Hepatocyte (in vitro differentiated cells): ENCODE results near the gene THNSL1.

Experiments
- EZH2phosphoT487 ChIP-seq: fragments of 200-600 bp; sonication (generic); IDR thresholded peaks from one replicate; pipeline ENCODE4 v1.6.1; 2018; ENCODE audit warnings: antibody characterized with exemption, mild to moderate bottlenecking, low read depth, moderate library complexity; ENCODE audit not compliant: unreplicated experiment, severe bottlenecking
- TF ChIP-seq, protein P1 (sequence below): fragments of 200-600 bp; sonication (generic); IDR thresholded peaks from 2 replicates; pipeline ENCODE4 v1.5.1; 2016; ENCODE audit warnings: antibody characterized with exemption, mild to moderate bottlenecking; ENCODE audit not compliant: poor library complexity

DNA sequence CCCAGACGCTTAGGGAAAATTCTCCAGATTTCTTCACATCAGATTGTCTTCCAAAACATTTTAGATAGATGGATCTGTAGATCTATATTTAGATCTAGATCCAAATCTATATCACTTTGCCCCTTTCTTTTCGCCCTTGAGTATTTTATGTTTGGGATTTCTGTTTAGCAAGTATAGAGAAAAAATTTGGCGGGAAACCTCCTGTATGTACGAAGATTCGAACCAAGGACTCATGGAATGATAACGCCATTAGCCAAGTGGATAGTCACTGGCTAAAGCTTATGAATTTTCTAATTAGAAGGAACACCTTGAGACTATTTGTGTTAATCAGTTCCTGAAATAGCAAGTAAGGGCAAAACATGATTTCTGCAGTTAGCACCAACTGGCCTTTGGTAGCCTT, 1.2 kb downstream of the THNSL1 start:
- no peak for TF ChIP-seq EZH2phosphoT487
- TF ChIP-seq, protein P1, sequence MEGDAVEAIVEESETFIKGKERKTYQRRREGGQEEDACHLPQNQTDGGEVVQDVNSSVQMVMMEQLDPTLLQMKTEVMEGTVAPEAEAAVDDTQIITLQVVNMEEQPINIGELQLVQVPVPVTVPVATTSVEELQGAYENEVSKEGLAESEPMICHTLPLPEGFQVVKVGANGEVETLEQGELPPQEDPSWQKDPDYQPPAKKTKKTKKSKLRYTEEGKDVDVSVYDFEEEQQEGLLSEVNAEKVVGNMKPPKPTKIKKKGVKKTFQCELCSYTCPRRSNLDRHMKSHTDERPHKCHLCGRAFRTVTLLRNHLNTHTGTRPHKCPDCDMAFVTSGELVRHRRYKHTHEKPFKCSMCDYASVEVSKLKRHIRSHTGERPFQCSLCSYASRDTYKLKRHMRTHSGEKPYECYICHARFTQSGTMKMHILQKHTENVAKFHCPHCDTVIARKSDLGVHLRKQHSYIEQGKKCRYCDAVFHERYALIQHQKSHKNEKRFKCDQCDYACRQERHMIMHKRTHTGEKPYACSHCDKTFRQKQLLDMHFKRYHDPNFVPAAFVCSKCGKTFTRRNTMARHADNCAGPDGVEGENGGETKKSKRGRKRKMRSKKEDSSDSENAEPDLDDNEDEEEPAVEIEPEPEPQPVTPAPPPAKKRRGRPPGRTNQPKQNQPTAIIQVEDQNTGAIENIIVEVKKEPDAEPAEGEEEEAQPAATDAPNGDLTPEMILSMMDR: no peak
